Heart right ventricle (tissue), 16 donors: Measurements from ENCODE around the gene MUTYH. TPM values are rescaled to one million over a fixed set of nuclear protein-coding genes. Genes with fewer than 3 reads are reported as not detected.
"Not testable (repeated sequence)": the region's sequence is repeated elsewhere in the genome, so short reads cannot be mapped to it uniquely, and the experiment has no call there.

Experiments
- ATAC-seq, 8 donors: fragments of 200-7000 bp; cut with Tn5 transposase; one replicate each; pipeline ENCODE4 v1.9.1; 2020; ENCODE audit warnings: mild to moderate bottlenecking in 8 of 8, moderate library complexity in 8 of 8, moderate number of reproducible peaks in 1 of 8
- DNase-seq, 2 donors: peaks; one replicate each; pipeline ENCODE4 v3.0.0-alpha.2; 2020
- H3K27ac ChIP-seq, 10 donors: fragments of 200-600 bp; sonication (generic) in 2 of 10; one replicate each; pipeline versions ENCODE4 v1.5.0 to v1.8.0; 2020 to 2022; ENCODE audit warnings: mild to moderate bottlenecking in 3 of 10
- H3K27me3 ChIP-seq, 7 donors: fragments of 200-600 bp; one replicate each; pipeline ENCODE4 v1.8.0; 2021 to 2022; ENCODE audit warnings: mild to moderate bottlenecking in 2 of 7
- H3K36me3 ChIP-seq, 9 donors: fragments of 200-600 bp; sonication (generic) in 1 of 9; one replicate each; pipeline versions ENCODE4 v1.5.0 to v1.8.0; 2020 to 2022; ENCODE audit warnings: mild to moderate bottlenecking in 2 of 9
- H3K4me1 ChIP-seq, 9 donors: fragments of 200-600 bp; sonication (generic) in 1 of 9; one replicate each; pipeline versions ENCODE4 v1.5.0 to v1.8.0; 2020 to 2022; ENCODE audit warnings: mild to moderate bottlenecking in 4 of 9
- H3K4me3 ChIP-seq, 10 donors: fragments of 200-600 bp; sonication (generic) in 2 of 10; one replicate each; pipeline versions ENCODE4 v1.5.0 to v1.8.0; 2020 to 2022; ENCODE audit warnings: mild to moderate bottlenecking in 7 of 10, moderate library complexity in 2 of 10
- H3K9me3 ChIP-seq, 11 donors: fragments of 200-600 bp in 10 of 11; sonication (generic) in 2 of 11; one replicate each; pipeline versions ENCODE4 v1.5.0 to v1.8.0; 2013 to 2022; ENCODE audit warnings: mild to moderate bottlenecking in 2 of 11, control low read depth in 1 of 11, moderate library complexity in 1 of 11
- WGBS, 2 donors: extraction: QIAGEN DNeasy Blood & Tissue Kit; methylation state at CpG; one replicate each; pipeline ENCODE4 v1.1.7; 2013; ENCODE audit warnings: inconsistent platforms in 1 of 2; 5-methylcytosine and 5-hydroxymethylcytosine counted together
- intact Hi-C, 10 donors: fragments of 100-400 bp; cut with DNase I; formaldehyde crosslinking; loops; one replicate each; pipeline versions ENCODE4 v1.11.1 to v1.14.2; 2022
- polyA plus RNA-seq, 2 donors: library from polyadenylated mRNA; stranded (reverse); fragments of 200-250 nt; gene quantifications; one replicate each; pipeline ENCODE4 v1.2.3, GENCODE V29; 2013
- total RNA-seq, 10 donors: library from RNA; stranded (reverse); fragmentation: NEBNext Ultra II Directional in 3 of 10; extraction: Animal tissue kit (Norgen Biotek cat#: 25700) in 3 of 10; gene quantifications; one replicate each; pipeline versions ENCODE4 v1.2.1 to v1.2.4, GENCODE V29; 2021 to 2023
- TF ChIP-seq, protein P1 (sequence below), 9 donors: fragments of 200-600 bp; sonication (generic) in 2 of 9; IDR thresholded peaks; one replicate each; pipeline versions ENCODE4 v1.5.0 to v1.8.0; 2021 to 2022; ENCODE audit warnings: antibody characterized with exemption in 9 of 9, mild to moderate bottlenecking in 5 of 9, moderate library complexity in 1 of 9
- donor health status: Arrhythmogenic right ventricular cardiomyopathy.
- donor health status: ischemic (EF 13 %, LVEDD 7.1; RV severe dilation, severe dysfunction).
- donor health status: healthy with polysubstance abuse.
- donor health status: DM: no; HTN: yes; CAD: no.
- donor health status: DM: no; HTN: no; CAD: no.
- donor health status: ischemic (EF 25% LVEDD 6.9; RV normal size, moderate dysfunction).
- donor health status: ischemic (EF 25% LVEDD 5.7; RV mildly dilated, moderate dysfunction).
- donor health status: healthy.
- donor health status: DM: yes; HTN: yes; CAD: no.
- donor health status: Ischemic cardiomyopathy.
- donor health status: ischemic (EF 35%, LVEDD 5.7; RV mildly dilated, moderate dysfunction).
- donor health status: nonischemic (EF 11% LVEDD 7.7; RV severe dilation, severe dysfunction).
- donor health status: DM: yes; HTN: yes; CAD: no.
- donor health status: PGD.
- donor health status: ischemic (EF 29% LVEDD 5.4; RV normal size, mild dysfunction).
- donor health status: nonischemic (EF 23%, LVEDD 6.1; RV moderate dilation, normal function).

MUTYH gene
- total and polyA plus RNA-seq, 12 donors, result 6.0 to 20.3 (median 9.4) TPM

DNA sequence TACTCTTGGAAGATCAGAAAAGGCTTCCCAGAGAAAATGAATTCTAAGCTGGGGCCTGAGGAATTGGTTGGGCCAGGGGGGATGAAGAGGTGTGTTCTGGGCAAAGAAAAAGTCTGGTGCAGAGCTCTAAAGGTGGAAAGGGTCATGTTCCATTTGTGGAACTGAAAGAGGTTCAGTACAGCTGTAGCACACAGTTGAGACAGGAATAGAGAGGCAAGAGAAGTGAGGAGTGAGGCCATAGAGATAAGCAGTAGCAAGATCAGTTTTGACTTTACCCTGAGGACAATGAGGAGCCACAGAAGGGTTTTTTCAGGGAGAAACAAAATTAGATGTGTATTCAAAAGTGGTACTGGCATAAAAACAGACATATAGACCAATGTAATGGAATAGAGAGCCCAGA is 30.3 kb upstream of the MUTYH start:
- Histone ChIP-seq H3K4me1 (peaks cover 0 to 9% (median 0%) of the 10 kb centered on the region in 9 donors), H3K27me3 (no peaks in the 10 kb centered on the region), H3K4me3 (no peak overlapping the region), H3K36me3 (no peaks in the 10 kb centered on the region), H3K9me3 (no peaks in the 10 kb centered on the region), H3K27ac (no peak overlapping the region)
- TF ChIP-seq, protein P1, sequence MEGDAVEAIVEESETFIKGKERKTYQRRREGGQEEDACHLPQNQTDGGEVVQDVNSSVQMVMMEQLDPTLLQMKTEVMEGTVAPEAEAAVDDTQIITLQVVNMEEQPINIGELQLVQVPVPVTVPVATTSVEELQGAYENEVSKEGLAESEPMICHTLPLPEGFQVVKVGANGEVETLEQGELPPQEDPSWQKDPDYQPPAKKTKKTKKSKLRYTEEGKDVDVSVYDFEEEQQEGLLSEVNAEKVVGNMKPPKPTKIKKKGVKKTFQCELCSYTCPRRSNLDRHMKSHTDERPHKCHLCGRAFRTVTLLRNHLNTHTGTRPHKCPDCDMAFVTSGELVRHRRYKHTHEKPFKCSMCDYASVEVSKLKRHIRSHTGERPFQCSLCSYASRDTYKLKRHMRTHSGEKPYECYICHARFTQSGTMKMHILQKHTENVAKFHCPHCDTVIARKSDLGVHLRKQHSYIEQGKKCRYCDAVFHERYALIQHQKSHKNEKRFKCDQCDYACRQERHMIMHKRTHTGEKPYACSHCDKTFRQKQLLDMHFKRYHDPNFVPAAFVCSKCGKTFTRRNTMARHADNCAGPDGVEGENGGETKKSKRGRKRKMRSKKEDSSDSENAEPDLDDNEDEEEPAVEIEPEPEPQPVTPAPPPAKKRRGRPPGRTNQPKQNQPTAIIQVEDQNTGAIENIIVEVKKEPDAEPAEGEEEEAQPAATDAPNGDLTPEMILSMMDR (IDR thresholded peaks at IDR 0.05), result no peak
- intact Hi-C loops, result no loop called here
- ATAC-seq (no peak), DNase-seq (no peak)

DNA sequence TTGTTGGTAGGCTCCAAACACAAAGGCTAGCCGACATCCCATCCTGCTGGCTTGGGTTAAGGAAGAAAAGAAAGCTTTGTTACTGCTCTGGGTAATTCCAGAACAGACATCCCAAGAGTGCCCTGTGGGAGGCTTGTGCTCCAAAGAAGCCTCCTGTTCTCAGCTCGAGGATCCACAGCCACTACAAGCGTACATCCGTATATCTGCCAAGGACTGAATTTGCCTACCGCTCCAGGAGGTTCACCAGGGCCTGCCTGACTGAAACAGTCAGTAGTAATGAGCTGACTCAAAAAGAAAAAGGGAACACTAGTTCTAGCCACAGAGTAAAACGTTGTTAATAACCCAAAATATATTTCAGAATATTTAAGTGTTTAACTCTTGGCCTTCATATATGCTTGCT is 24.8 kb upstream of the MUTYH start:
- Histone ChIP-seq H3K4me3 (no peak overlapping the region), H3K36me3 (no peaks in the 10 kb centered on the region), H3K27ac (no peak overlapping the region), H3K9me3 (no peaks in the 10 kb centered on the region), H3K27me3 (no peaks in the 10 kb centered on the region), H3K4me1 (peaks cover 0 to 18% (median 9%) of the 10 kb centered on the region in 9 donors)
- DNase-seq, result no peak
- no peak for ATAC-seq
- intact Hi-C loops, result no loop called here
- 85% methylated on average over 6 of the region's 6 CpGs for WGBS, 2 donors
- TF ChIP-seq, protein P1 (IDR thresholded peaks at IDR 0.05), result no peak

DNA sequence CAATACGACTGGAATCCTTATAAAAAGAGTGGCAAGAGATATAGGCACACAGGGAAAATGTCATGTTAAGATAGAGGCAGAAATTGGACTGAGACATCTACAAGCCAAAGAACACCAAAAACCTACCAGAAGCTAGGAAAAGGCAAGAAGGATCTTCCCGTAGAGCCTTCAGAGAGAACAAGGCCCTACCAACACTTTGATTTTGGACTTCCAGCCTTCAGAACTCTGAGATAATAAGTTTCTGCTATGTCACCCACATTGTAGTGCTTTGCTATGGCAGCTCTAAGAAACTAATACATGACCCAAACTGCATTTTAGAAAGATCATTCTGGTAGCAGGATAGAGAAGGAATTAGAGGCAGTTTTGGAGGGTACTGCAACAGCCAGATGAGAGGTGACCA is 24.1 kb upstream of the MUTYH start:
- Histone ChIP-seq H3K27ac (no peak overlapping the region), H3K9me3 (no peaks in the 10 kb centered on the region), H3K4me3 (no peak overlapping the region), H3K27me3 (no peaks in the 10 kb centered on the region), H3K4me1 (peaks cover 0 to 23% (median 11%) of the 10 kb centered on the region in 9 donors), H3K36me3 (no peaks in the 10 kb centered on the region)
- TF ChIP-seq, protein P1 (IDR thresholded peaks at IDR 0.05), result no peak
- DNase-seq (no peak), ATAC-seq (no peak)
- 95% methylated on average over 2 of the region's 2 CpGs for WGBS, 2 donors
- intact Hi-C loops, result loop anchor here in 7 of 10 donors (5.0 kb wide), 3 partner anchors 128 to 208 kb away; partner anchors contain the start of gene TESK2 (in 3 of the 7)

DNA sequence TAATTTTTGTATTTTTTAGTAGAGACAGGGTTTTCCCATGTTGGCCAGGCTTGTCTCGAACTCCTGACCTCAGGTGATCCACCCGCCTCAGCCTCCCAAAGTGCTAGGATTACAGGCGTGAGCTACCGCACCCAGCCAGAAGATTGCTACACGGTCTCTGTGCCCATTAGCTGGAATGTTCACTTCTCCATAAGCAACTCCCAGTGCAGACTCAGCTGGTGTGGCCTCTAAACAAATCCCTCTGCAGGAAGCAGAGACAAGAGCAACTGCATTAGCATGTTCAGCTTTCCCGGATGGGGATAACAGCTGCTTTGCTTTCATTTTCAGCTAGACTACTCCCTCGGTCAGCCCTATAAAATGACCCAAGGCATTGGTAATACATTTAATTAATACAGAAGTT is 20.7 kb upstream of the MUTYH start:
- 37 to 50% methylated on average over 7 of the region's 7 CpGs for WGBS, 2 donors
- Histone ChIP-seq H3K4me3 (peak overlapping the region in 7 of 10 donors; percentile 7 to 35 (median 25)), H3K27ac (peak overlapping the region in 9 of 10 donors; percentile 55 to 78 (median 73)), H3K4me1 (peaks cover 0 to 23% (median 11%) of the 10 kb centered on the region in 9 donors)
- not testable (repeated sequence) for H3K9me3 ChIP-seq, H3K36me3 ChIP-seq, H3K27me3 ChIP-seq
- TF ChIP-seq, protein P1 (IDR thresholded peaks at IDR 0.05), result peak in 1 of 9 donors; percentile 14
- DNase-seq (peak in 1 of 2 donors; percentile 54), ATAC-seq (peak; percentile 55 to 90 (median 86))
- intact Hi-C loops, result loop anchor here (1.0 to 5.0 kb wide), 10 partner anchors 130 to 211 kb away; partner anchors contain the start of gene TESK2 (in 4 of the 10)
